Astrocyte (in vitro differentiated cells and primary cell): ENCODE results near the gene ASIC4. TPM values are rescaled to one million over a fixed set of nuclear protein-coding genes. Genes with fewer than 3 reads are reported as not detected.

Experiments
- DNase-seq: peaks from one replicate; pipeline ENCODE4 v3.0.0-alpha.2; 2010; ENCODE audit warnings: low read depth
- FAIRE-seq: peaks from 2 replicates; lab custom pipeline; 2011; peaks lifted over from hg19 to GRCh38; lab: Jason Lieb, UNC
- H2AFZ ChIP-seq: 2 replicates; pipeline ENCODE4 v1.6.0; 2012; ENCODE audit warnings: low read depth, low read length, inconsistent platforms
- H3K27ac ChIP-seq: 2 replicates; pipeline ENCODE4 v1.5.1; 2011; ENCODE audit warnings: low read depth, low read length, inconsistent platforms
- H3K27me3 ChIP-seq: 2 replicates; pipeline ENCODE4 v1.6.0; 2011; ENCODE audit warnings: low read length, inconsistent platforms; ENCODE audit not compliant: insufficient read depth
- H3K36me3 ChIP-seq: 2 replicates; pipeline ENCODE4 v1.5.1; 2011; ENCODE audit warnings: low read length, inconsistent platforms; ENCODE audit not compliant: insufficient read depth
- H3K4me1 ChIP-seq: 2 replicates; pipeline ENCODE4 v1.5.1; 2011; ENCODE audit warnings: low read length, inconsistent platforms; ENCODE audit not compliant: insufficient read depth
- H3K4me2 ChIP-seq: 2 replicates; pipeline ENCODE4 v1.6.0; 2012; ENCODE audit warnings: low read length, inconsistent platforms
- H3K4me3 ChIP-seq: 2 replicates; pipeline ENCODE4 v1.5.1; 2011; ENCODE audit warnings: low read depth, mild to moderate bottlenecking, low read length, inconsistent platforms; ENCODE audit not compliant: insufficient read depth
- H3K79me2 ChIP-seq: 2 replicates; pipeline ENCODE4 v1.6.0; 2012; ENCODE audit warnings: mild to moderate bottlenecking, low read length, inconsistent platforms; ENCODE audit not compliant: insufficient read depth
- H3K9ac ChIP-seq: 2 replicates; pipeline ENCODE4 v1.6.0; 2012; ENCODE audit warnings: mild to moderate bottlenecking, low read length, inconsistent platforms
- H3K9me3 ChIP-seq: 2 replicates; pipeline ENCODE4 v1.5.1; 2012; ENCODE audit warnings: low read depth, mild to moderate bottlenecking, low read length, inconsistent platforms; ENCODE audit not compliant: insufficient read depth
- H4K20me1 ChIP-seq: 2 replicates; pipeline ENCODE4 v1.6.0; 2012; ENCODE audit warnings: low read length, inconsistent platforms; ENCODE audit not compliant: insufficient read depth
- H3K27ac Mint-ChIP-seq: one replicate; pipeline ENCODE4 v1.8.0; 2021; ENCODE audit warnings: mild to moderate bottlenecking, mixed read lengths; ENCODE audit not compliant: unreplicated experiment
- H3K27me3 Mint-ChIP-seq: one replicate; pipeline ENCODE4 v1.8.0; 2021; ENCODE audit warnings: low read depth, mixed read lengths; ENCODE audit not compliant: unreplicated experiment
- H3K36me3 Mint-ChIP-seq: one replicate; pipeline ENCODE4 v1.8.0; 2021; ENCODE audit warnings: low read depth, mixed read lengths; ENCODE audit not compliant: unreplicated experiment
- H3K4me1 Mint-ChIP-seq: one replicate; pipeline ENCODE4 v1.8.0; 2021; ENCODE audit warnings: low read depth, mixed read lengths; ENCODE audit not compliant: unreplicated experiment
- H3K4me3 Mint-ChIP-seq: one replicate; pipeline ENCODE4 v1.8.0; 2021; ENCODE audit warnings: mild to moderate bottlenecking, moderate library complexity, mixed read lengths; ENCODE audit not compliant: unreplicated experiment
- H3K9me3 Mint-ChIP-seq: one replicate; pipeline ENCODE4 v1.8.0; 2021; ENCODE audit warnings: mild to moderate bottlenecking, mixed read lengths; ENCODE audit not compliant: unreplicated experiment
- EZH2 ChIP-seq: IDR thresholded peaks from 2 replicates; pipeline ENCODE4 v1.6.1; 2012; ENCODE audit warnings: mild to moderate bottlenecking, low read length, inconsistent platforms; ENCODE audit not compliant: insufficient read depth
- total RNA-seq: library from RNA; stranded (reverse); gene quantifications from 2 replicates; pipeline ENCODE4 v1.2.1, GENCODE V29; 2021
- TF ChIP-seq, protein P1 (sequence below): IDR thresholded peaks from 2 replicates; pipeline ENCODE4 v1.5.1; 2011; ENCODE audit warnings: low read depth, mild to moderate bottlenecking, inconsistent platforms, low read length, moderate library complexity; ENCODE audit not compliant: insufficient read depth

Gene ASIC4
- total RNA-seq, 1 donor from 2014 or later = 0.39 TPM

DNA sequence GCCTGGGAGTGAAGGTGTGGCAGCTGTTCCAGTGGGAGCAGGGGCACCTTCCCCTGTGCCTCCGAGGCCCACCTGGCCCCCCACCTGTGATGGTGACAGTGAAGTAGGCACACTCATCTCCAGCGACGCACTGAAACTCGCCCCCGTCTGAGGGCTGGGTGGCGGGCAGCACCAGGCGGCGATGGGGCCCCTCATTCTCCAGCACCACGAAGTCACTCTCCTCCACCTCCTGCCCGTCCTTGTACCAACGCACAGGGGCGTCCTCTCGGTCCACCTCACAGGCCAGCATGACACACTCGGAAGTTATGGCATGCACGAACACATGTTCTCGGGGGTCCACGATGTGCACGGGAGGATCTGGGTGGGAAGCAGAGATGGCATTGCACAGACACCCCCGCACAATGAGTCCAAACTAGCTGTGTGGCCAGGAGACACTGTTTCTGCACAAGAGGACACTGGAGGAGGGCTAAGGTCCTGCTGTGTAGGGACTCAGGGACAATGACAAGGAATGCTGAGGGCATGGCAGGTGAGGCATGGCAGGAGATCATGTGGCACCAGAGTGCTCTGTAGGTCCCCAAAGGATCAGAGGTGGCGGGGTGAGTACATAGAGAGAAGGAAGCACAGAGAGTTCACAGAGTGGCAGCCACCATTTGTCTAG is 49.1 kb downstream of the ASIC4 start:
- Histone ChIP-seq H3K9me3 (no peaks in the 10 kb centered on the region), H3K4me1 (no peaks in the 10 kb centered on the region), H3K27ac (no peak overlapping the region), H3K79me2 (no peaks in the 10 kb centered on the region), H4K20me1 (peaks cover 18% of the 10 kb centered on the region), H3K9ac (no peak overlapping the region), H2AFZ (no peak overlapping the region), H3K27me3 (no peaks in the 10 kb centered on the region), H3K4me3 (no peak overlapping the region), H3K4me2 (no peak overlapping the region), H3K36me3 (no peaks in the 10 kb centered on the region)
- Mint-ChIP-seq H3K27me3 (no peaks in the 10 kb centered on the region), H3K27ac (peak overlapping the region; percentile 30), H3K4me3 (peak overlapping the region; percentile 54), H3K4me1 (peaks cover 10% of the 10 kb centered on the region), H3K36me3 (peaks cover 37% of the 10 kb centered on the region), H3K9me3 (no peaks in the 10 kb centered on the region)
- TF ChIP-seq, protein P1, sequence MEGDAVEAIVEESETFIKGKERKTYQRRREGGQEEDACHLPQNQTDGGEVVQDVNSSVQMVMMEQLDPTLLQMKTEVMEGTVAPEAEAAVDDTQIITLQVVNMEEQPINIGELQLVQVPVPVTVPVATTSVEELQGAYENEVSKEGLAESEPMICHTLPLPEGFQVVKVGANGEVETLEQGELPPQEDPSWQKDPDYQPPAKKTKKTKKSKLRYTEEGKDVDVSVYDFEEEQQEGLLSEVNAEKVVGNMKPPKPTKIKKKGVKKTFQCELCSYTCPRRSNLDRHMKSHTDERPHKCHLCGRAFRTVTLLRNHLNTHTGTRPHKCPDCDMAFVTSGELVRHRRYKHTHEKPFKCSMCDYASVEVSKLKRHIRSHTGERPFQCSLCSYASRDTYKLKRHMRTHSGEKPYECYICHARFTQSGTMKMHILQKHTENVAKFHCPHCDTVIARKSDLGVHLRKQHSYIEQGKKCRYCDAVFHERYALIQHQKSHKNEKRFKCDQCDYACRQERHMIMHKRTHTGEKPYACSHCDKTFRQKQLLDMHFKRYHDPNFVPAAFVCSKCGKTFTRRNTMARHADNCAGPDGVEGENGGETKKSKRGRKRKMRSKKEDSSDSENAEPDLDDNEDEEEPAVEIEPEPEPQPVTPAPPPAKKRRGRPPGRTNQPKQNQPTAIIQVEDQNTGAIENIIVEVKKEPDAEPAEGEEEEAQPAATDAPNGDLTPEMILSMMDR = no peak
- no peak for TF ChIP-seq EZH2
- DNase-seq = no peak
- no peak for FAIRE-seq

DNA sequence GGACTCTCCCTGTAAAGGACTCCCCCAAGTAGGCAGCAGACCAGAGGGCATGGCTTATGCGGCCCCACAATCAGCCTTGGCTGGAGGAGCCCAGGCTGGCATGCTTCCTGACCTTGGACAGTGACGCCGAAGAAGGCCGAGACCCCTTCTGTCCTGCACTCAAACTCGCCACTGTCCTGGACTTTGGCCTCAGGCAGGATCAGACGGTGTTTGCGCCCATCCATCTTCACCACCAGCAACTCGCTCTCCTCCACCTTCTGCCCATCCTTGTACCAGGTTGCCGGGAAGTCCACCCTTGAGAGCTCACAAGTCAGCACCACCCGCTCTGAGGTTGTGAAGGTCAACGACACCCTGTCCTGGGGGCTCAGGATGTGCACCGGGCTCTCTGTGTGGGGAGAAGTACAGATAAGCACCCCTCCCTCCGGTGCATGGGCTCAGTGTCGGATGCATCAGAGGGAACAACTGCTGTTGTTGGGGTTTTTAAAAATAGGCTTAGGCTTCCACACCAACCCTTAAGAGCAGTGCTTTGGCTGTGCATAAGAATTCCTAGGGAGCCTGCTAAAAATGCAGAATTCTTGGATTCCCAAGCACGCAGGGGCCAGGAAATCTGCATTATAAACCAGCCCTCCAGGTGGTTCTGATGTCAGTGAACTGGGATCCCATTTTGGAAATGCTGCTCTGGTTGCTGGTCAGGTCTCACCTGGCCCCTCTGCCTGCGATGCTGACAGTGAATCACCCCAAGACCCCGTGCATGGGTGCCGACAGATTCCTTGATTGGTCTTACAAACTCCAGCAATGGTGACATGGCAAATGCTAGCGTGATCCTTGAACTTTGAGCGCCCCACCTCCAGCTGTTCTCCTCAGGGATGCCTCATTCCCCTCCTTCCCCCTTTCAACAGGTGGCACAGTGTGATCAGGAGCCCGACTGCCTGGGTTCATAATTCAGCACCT is 51.1 kb downstream of the ASIC4 start:
- Histone ChIP-seq H3K4me3 (no peak overlapping the region), H3K4me1 (peaks cover 7% of the 10 kb centered on the region), H3K9ac (no peak overlapping the region), H3K4me2 (no peak overlapping the region), H3K36me3 (peaks cover 8% of the 10 kb centered on the region), H3K79me2 (peaks cover 6% of the 10 kb centered on the region), H3K9me3 (no peaks in the 10 kb centered on the region), H3K27ac (no peak overlapping the region), H4K20me1 (peaks cover 29% of the 10 kb centered on the region), H3K27me3 (no peaks in the 10 kb centered on the region), H2AFZ (no peak overlapping the region)
- Mint-ChIP-seq H3K9me3 (no peaks in the 10 kb centered on the region), H3K27me3 (no peaks in the 10 kb centered on the region), H3K4me3 (no peak overlapping the region), H3K36me3 (peaks cover 37% of the 10 kb centered on the region), H3K4me1 (peaks cover 10% of the 10 kb centered on the region), H3K27ac (no peak overlapping the region)
- DNase-seq = no peak
- TF ChIP-seq, protein P1 = no peak
- TF ChIP-seq EZH2 = no peak
- FAIRE-seq = no peak
